H1 (cell line): ENCODE measurements around the gene PLSCR3. TPM values are rescaled to one million over a fixed set of nuclear protein-coding genes. Genes with fewer than 3 reads are reported as not detected.

Experiments used
- CTCF ChIA-PET: fragments of 300-600 bp; sonication (Branson Sonifier 250); formaldehyde crosslinking; loops from one replicate; lab custom pipeline; 2021; ENCODE audit not compliant: partially characterized antibody; lab: Charles Lee
- POLR2A ChIA-PET: fragments of 300-600 bp; sonication (Branson Sonifier 250); formaldehyde crosslinking; loops from one replicate; lab custom pipeline; 2021; ENCODE audit warnings: inconsistent platforms; ENCODE audit not compliant: partially characterized antibody; lab: Charles Lee
- DNase-seq, 2 experiments: peaks; one replicate each; pipeline versions ENCODE4 v3.0.0 to v3.0.0-alpha.2; 2010 to 2022; ENCODE audit warnings: low spot score in 2 of 2, low read depth in 1 of 2, mixed read lengths in 1 of 2
- FAIRE-seq: peaks from 2 replicates; lab custom pipeline; 2011; peaks lifted over from hg19 to GRCh38; lab: Jason Lieb, UNC
- H2AFZ ChIP-seq: 2 replicates; pipeline ENCODE4 v1.8.1; 2012; ENCODE audit warnings: low read length, inconsistent platforms
- H2AK5ac ChIP-seq: 2 replicates; pipeline ENCODE4 v1.6.1; 2013; ENCODE audit warnings: low read depth, low read length
- H2BK120ac ChIP-seq: replicated peaks from 2 replicates; pipeline ENCODE3; 2013; ENCODE audit warnings: low read depth, low read length, inconsistent platforms
- H2BK12ac ChIP-seq: 2 replicates; pipeline ENCODE4 v1.6.1; 2013; ENCODE audit warnings: low read depth, low read length
- H2BK15ac ChIP-seq: 2 replicates; pipeline ENCODE4 v1.6.1; 2013; ENCODE audit warnings: low read length
- H2BK20ac ChIP-seq: 2 replicates; pipeline ENCODE4 v1.6.1; 2013; ENCODE audit warnings: low read length
- H2BK5ac ChIP-seq: 2 replicates; pipeline ENCODE4 v1.6.1; 2013; ENCODE audit warnings: low read depth, low read length
- H3K14ac ChIP-seq: 2 replicates; pipeline ENCODE4 v1.6.1; 2013; ENCODE audit warnings: inconsistent platforms; ENCODE audit not compliant: insufficient read length
- H3K18ac ChIP-seq: 2 replicates; pipeline ENCODE4 v1.6.1; 2013; ENCODE audit warnings: low read length; ENCODE audit errors: extremely low read depth
- H3K23ac ChIP-seq: 2 replicates; pipeline ENCODE4 v1.6.1; 2013; ENCODE audit warnings: inconsistent platforms; ENCODE audit not compliant: insufficient read length
- H3K23me2 ChIP-seq: 2 replicates; pipeline ENCODE4 v1.6.1; 2013; ENCODE audit warnings: low read depth, low read length
- H3K27ac ChIP-seq: 2 replicates; pipeline ENCODE4 v1.6.1; 2011; ENCODE audit warnings: low read depth, low read length, inconsistent platforms
- H3K27me3 ChIP-seq, 4 experiments: replicated peaks in 1 of 4; 1 replicate in 1 of 4; 2 replicates in 3 of 4; pipeline versions ENCODE4 v1.6.1 to v1.8.1; 2011 to 2013; ENCODE audit warnings: low read length in 3 of 4, mild to moderate bottlenecking in 3 of 4, inconsistent platforms in 2 of 4, mixed read lengths in 2 of 4, moderate library complexity in 1 of 4; ENCODE audit not compliant: control insufficient read depth in 3 of 4, insufficient read depth in 3 of 4; ENCODE audit errors: extremely low read depth in 1 of 4
- H3K36me3 ChIP-seq, 4 experiments: 2 replicates each; pipeline versions ENCODE4 v1.6.1 to v1.8.1; 2011 to 2013; ENCODE audit warnings: mild to moderate bottlenecking in 4 of 4, low read length in 3 of 4, moderate library complexity in 2 of 4, control low read depth in 1 of 4, inconsistent platforms in 1 of 4; ENCODE audit not compliant: insufficient read depth in 4 of 4, control insufficient read depth in 2 of 4
- H3K4ac ChIP-seq: replicated peaks from 2 replicates; pipeline ENCODE3; 2013; ENCODE audit warnings: low read length, low read depth, mixed read lengths, inconsistent platforms; ENCODE audit not compliant: insufficient read length
- H3K4me1 ChIP-seq, 4 experiments: replicated peaks in 1 of 4; 1 replicate in 1 of 4; 2 replicates in 3 of 4; pipeline versions ENCODE4 v1.6.1 to v1.8.1; 2011 to 2013; ENCODE audit warnings: low read length in 3 of 4, inconsistent platforms in 2 of 4, mixed read lengths in 1 of 4; ENCODE audit not compliant: insufficient read depth in 4 of 4, control insufficient read depth in 3 of 4
- H3K4me2 ChIP-seq, 2 experiments: 2 replicates each; pipeline versions ENCODE4 v1.6.1 to v1.8.1; 2011 to 2013; ENCODE audit warnings: low read depth in 2 of 2, low read length in 2 of 2, control low read depth in 1 of 2, inconsistent platforms in 1 of 2, mild to moderate bottlenecking in 1 of 2; ENCODE audit not compliant: insufficient read depth in 1 of 2
- H3K4me3 ChIP-seq, 4 experiments: fragments of 200-600, 300-600 bp in 1 of 4; sonication (generic), shearing (Covaris generic), sonication (Bioruptor Twin) in 1 of 4; 2 replicates each; pipeline versions ENCODE4 v1.5.1 to v1.8.1; 2011 to 2016; ENCODE audit warnings: low read length in 4 of 4, low read depth in 3 of 4, control low read depth in 2 of 4, inconsistent platforms in 2 of 4, mild to moderate bottlenecking in 2 of 4, mixed read lengths in 1 of 4, moderate library complexity in 1 of 4; ENCODE audit not compliant: insufficient read depth in 2 of 4; ENCODE audit errors: extremely low read depth in 1 of 4
- H3K56ac ChIP-seq: replicated peaks from 2 replicates; pipeline ENCODE3; 2013; ENCODE audit warnings: low read depth, mild to moderate bottlenecking, mixed read lengths, low read length, inconsistent platforms; ENCODE audit not compliant: insufficient read length
- H3K79me1 ChIP-seq: 2 replicates; pipeline ENCODE4 v1.6.1; 2013; ENCODE audit warnings: low read depth, low read length, control low read depth
- H3K79me2 ChIP-seq, 2 experiments: 2 replicates each; pipeline versions ENCODE4 v1.6.1 to v1.8.1; 2012 to 2013; ENCODE audit warnings: low read length in 2 of 2, mild to moderate bottlenecking in 2 of 2, inconsistent platforms in 1 of 2; ENCODE audit not compliant: insufficient read depth in 2 of 2, control insufficient read depth in 1 of 2
- H3K9ac ChIP-seq, 4 experiments: replicated peaks in 1 of 4; 1 replicate in 1 of 4; 2 replicates in 3 of 4; pipeline versions ENCODE4 v1.6.1 to v1.8.1; 2011 to 2013; ENCODE audit warnings: low read depth in 3 of 4, low read length in 3 of 4, control low read depth in 2 of 4, mild to moderate bottlenecking in 2 of 4, moderate library complexity in 2 of 4, inconsistent platforms in 1 of 4; ENCODE audit errors: extremely low read depth in 1 of 4
- H3K9me3 ChIP-seq, 2 experiments: 2 replicates each; pipeline versions ENCODE4 v1.6.1 to v1.8.1; 2012 to 2013; ENCODE audit warnings: mild to moderate bottlenecking in 2 of 2, moderate library complexity in 2 of 2, control low read depth in 1 of 2, inconsistent platforms in 1 of 2, low read depth in 1 of 2, low read length in 1 of 2, mixed read lengths in 1 of 2; ENCODE audit not compliant: insufficient read depth in 2 of 2
- H4K20me1 ChIP-seq, 2 experiments: replicated peaks in 1 of 2; 2 replicates each; pipeline versions ENCODE3 to v1.8.1; 2011 to 2013; ENCODE audit warnings: inconsistent platforms in 2 of 2, low read length in 2 of 2, mild to moderate bottlenecking in 1 of 2; ENCODE audit not compliant: insufficient read depth in 2 of 2, control insufficient read depth in 1 of 2
- H4K5ac ChIP-seq: 2 replicates; pipeline ENCODE4 v1.6.1; 2013; ENCODE audit warnings: low read length, low read depth, mixed read lengths, inconsistent platforms; ENCODE audit not compliant: insufficient read length
- H4K8ac ChIP-seq: 2 replicates; pipeline ENCODE4 v1.8.0; 2013; ENCODE audit warnings: mild to moderate bottlenecking, moderate library complexity, low read length, inconsistent platforms; ENCODE audit not compliant: insufficient read depth; ENCODE audit errors: extremely low read depth
- H4K91ac ChIP-seq: replicated peaks from 2 replicates; pipeline ENCODE3; 2013; ENCODE audit warnings: low read length, mixed read lengths, inconsistent platforms; ENCODE audit not compliant: insufficient read length
- CTBP2 ChIP-seq: IDR thresholded peaks from 2 replicates; pipeline ENCODE4 v1.7.0; 2011; ENCODE audit warnings: borderline replicate concordance, mild to moderate bottlenecking, moderate library complexity, mixed read lengths, low read length; ENCODE audit not compliant: insufficient read depth, insufficient read length
- GTF2F1 ChIP-seq: IDR thresholded peaks from 2 replicates; pipeline ENCODE4 v1.6.1; 2012; ENCODE audit warnings: low read depth, low read length, improper control_type of control experiment, borderline replicate concordance
- HDAC2 ChIP-seq, 2 experiments: fragments of 300-600 bp in 1 of 2; sonication (generic) in 1 of 2; IDR thresholded peaks; 2 replicates each; pipeline ENCODE4 v1.6.1; 2011 to 2012; ENCODE audit warnings: low read depth in 2 of 2, low read length in 2 of 2, mild to moderate bottlenecking in 2 of 2, moderate library complexity in 2 of 2, borderline replicate concordance in 1 of 2, inconsistent platforms in 1 of 2
- JUND ChIP-seq: IDR thresholded peaks from 2 replicates; pipeline ENCODE4 v1.6.1; 2011; ENCODE audit warnings: mild to moderate bottlenecking, improper control_type of control experiment, low read length
- SAP30 ChIP-seq: fragments of 300-600 bp; sonication (generic); IDR thresholded peaks from 2 replicates; pipeline ENCODE4 v1.7.1; 2012; ENCODE audit warnings: low read length, moderate library complexity, mild to moderate bottlenecking, inconsistent platforms; ENCODE audit not compliant: insufficient read depth, insufficient replicate concordance
- SIN3A ChIP-seq, 2 experiments: IDR thresholded peaks in 1 of 2; conservative IDR thresholded peaks in 1 of 2; 2 replicates each; pipeline ENCODE4 v1.6.1; 2011 to 2012; ENCODE audit warnings: low read length in 2 of 2, improper control_type of control experiment in 1 of 2, low read depth in 1 of 2, mild to moderate bottlenecking in 1 of 2
- SIX5 ChIP-seq: IDR thresholded peaks from 2 replicates; pipeline ENCODE4 v1.6.1; 2011; ENCODE audit warnings: mild to moderate bottlenecking, low read depth, low read length
- TBP ChIP-seq: IDR thresholded peaks from 2 replicates; pipeline ENCODE4 v1.6.1; 2011; ENCODE audit warnings: low read depth, low read length, improper control_type of control experiment
- ZNF274 ChIP-seq: IDR thresholded peaks from 2 replicates; pipeline ENCODE4 v1.7.0; 2012; ENCODE audit warnings: low read length, borderline replicate concordance; ENCODE audit errors: extremely low read depth
- WGBS, 2 experiments: shearing (Covaris generic) in 1 of 2; methylation state at CpG; one replicate each; pipeline versions ENCODE4 v1.1.6 to v1.1.7; 2013 to 2015; ENCODE audit warnings: low lambda C conversion rate in 2 of 2, mixed read lengths in 2 of 2, inconsistent platforms in 1 of 2, low coverage in 1 of 2, missing lambda C conversion rate in 1 of 2; ENCODE audit not compliant: insufficient replicate concordance in 2 of 2, insufficient coverage in 1 of 2, insufficient read length in 1 of 2; ENCODE audit errors: extremely low coverage in 1 of 2, missing lambda C conversion rate in 1 of 2; 5-methylcytosine and 5-hydroxymethylcytosine counted together
- polyA plus RNA-seq, 7 experiments: library from polyadenylated mRNA; depleted of rRNA in 3 of 7; stranded (reverse) in 5 of 7; unstranded in 2 of 7; fragments of >200 nt in 5 of 7; fragments of 200-250 nt in 2 of 7; gene quantifications; 1 replicate in 5 of 7; 2 replicates in 1 of 7; 4 replicates in 1 of 7; pipeline versions ENCODE4 v1.2.1 to v1.2.3, GENCODE V29; 2011 to 2013; ENCODE audit warnings: missing spikeins in 2 of 7, mixed read lengths in 2 of 7
- total RNA-seq: library from RNA; stranded (reverse); fragmentation: NEBNext Ultra II Directional; extraction: Animal tissue kit (Norgen Biotek cat#: 25700); gene quantifications from 2 replicates; pipeline ENCODE4 v1.2.1, GENCODE V29; 2021
- TF ChIP-seq, protein P1 (sequence below): IDR thresholded peaks from 2 replicates; pipeline ENCODE4 v1.6.1; 2011; ENCODE audit warnings: low read length, improper control_type of control experiment
- TF ChIP-seq, protein P2 (sequence below): IDR thresholded peaks from 2 replicates; pipeline ENCODE4 v1.6.1; 2012; ENCODE audit warnings: inconsistent platforms

Gene PLSCR3
- total and polyA plus RNA-seq, 2 of the 8 experiments (the other 6 are each of a cell fraction or from before 2014, with no cell fraction given), result 36.1 to 38.7 TPM

- Histone ChIP-seq H2BK20ac (no peak overlapping the region), H3K4ac (no peak overlapping the region), H3K27me3 (no peaks in the 10 kb centered on the region; a peak in 1 of 7 replicates), H2BK5ac (no peak overlapping the region), H4K20me1 (peaks cover 0 to 3% of the 10 kb centered on the region in 2 experiments), H3K23me2 (no peaks in the 10 kb centered on the region), H3K36me3 (no peaks in the 10 kb centered on the region), H2BK120ac (no peak overlapping the region), H3K9me3 (no peaks in the 10 kb centered on the region), H3K4me3 (no peak overlapping the region), H3K18ac (no peak overlapping the region), H4K91ac (no peak overlapping the region), H4K8ac (no peak overlapping the region), H3K9ac (no peak overlapping the region), H3K27ac (no peak overlapping the region), H3K79me2 (no peaks in the 10 kb centered on the region), H3K23ac (no peak overlapping the region), H2BK12ac (no peak overlapping the region), H3K79me1 (no peaks in the 10 kb centered on the region), H3K14ac (no peak overlapping the region), H3K4me2 (no peak overlapping the region), H2BK15ac (no peak overlapping the region), H4K5ac (no peak overlapping the region), H2AK5ac (no peak overlapping the region), H2AFZ (no peak overlapping the region), H3K4me1 (no peaks in the 10 kb centered on the region; a peak in 1 of 7 replicates), H3K56ac (no peak overlapping the region)
- POLR2A ChIA-PET, result interaction anchor here (0.7 to 1.3 kb wide), 3 partner anchors 9 to 21 kb away, joined by 3 to 4 read pairs (median 4); partner anchors contain the start of gene FGF11
- DNase-seq (no peak), FAIRE-seq (no peak)
- 89% methylated on average over 9 of the region's 10 CpGs; no CpG with 5 or more reads in 1 of the 2 experiments for WGBS, 2 experiments
- CTCF ChIA-PET, result interaction anchor here (0.7 to 1.0 kb wide), 2 partner anchors 81 to 258 kb away, joined by 3 read pairs; partner anchors contain the start of gene TP53
- no peak for TF ChIP-seq ZNF274
- TF ChIP-seq SIX5, result no peak
- TF ChIP-seq SAP30, result no peak
- no peak for TF ChIP-seq SIN3A (conservative IDR thresholded peaks at IDR 0.05 in 1 of 2, IDR thresholded peaks at IDR 0.05 in 1 of 2; ENCODE audit: low read depth in 1 of 2, low read length in 2 of 2)
- TF ChIP-seq HDAC2 (IDR thresholded peaks at IDR 0.05; ENCODE audit: borderline replicate concordance in 1 of 2, low read depth in 2 of 2, low read length in 2 of 2), result no peak
- no peak for TF ChIP-seq GTF2F1
- no peak for TF ChIP-seq CTBP2
- no peak for TF ChIP-seq JUND
- TF ChIP-seq, protein P1, sequence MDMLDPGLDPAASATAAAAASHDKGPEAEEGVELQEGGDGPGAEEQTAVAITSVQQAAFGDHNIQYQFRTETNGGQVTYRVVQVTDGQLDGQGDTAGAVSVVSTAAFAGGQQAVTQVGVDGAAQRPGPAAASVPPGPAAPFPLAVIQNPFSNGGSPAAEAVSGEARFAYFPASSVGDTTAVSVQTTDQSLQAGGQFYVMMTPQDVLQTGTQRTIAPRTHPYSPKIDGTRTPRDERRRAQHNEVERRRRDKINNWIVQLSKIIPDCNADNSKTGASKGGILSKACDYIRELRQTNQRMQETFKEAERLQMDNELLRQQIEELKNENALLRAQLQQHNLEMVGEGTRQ, result no peak
- TF ChIP-seq, protein P2, sequence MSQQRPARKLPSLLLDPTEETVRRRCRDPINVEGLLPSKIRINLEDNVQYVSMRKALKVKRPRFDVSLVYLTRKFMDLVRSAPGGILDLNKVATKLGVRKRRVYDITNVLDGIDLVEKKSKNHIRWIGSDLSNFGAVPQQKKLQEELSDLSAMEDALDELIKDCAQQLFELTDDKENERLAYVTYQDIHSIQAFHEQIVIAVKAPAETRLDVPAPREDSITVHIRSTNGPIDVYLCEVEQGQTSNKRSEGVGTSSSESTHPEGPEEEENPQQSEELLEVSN, result no peak
- TF ChIP-seq TBP, result no peak
These were observed 35.4 kb upstream of the PLSCR3 start for GRCh38 chr17:7429722-7430121.
